SK-N-SH treated with all-trans-retinoic acid at 6 μM for 48 hours (cell line): ENCODE data around the gene SMIM5.
"Not testable (repeated sequence)": the region's sequence is repeated elsewhere in the genome, so short reads cannot be mapped to it uniquely, and the experiment has no call there.

Experiments used
- ATAC-seq: fragments of 200-7000 bp; cut with Tn5 transposase; 3 replicates; pipeline ENCODE4 v1.9.1; 2020; ENCODE audit warnings: mild to moderate bottlenecking, moderate library complexity
- ARNTL ChIP-seq: fragments of 450-650 bp; formaldehyde crosslinking; IDR thresholded peaks from 2 replicates; pipeline ENCODE4 v1.5.0; 2020; ENCODE audit warnings: low read depth, mild to moderate bottlenecking, moderate library complexity, borderline replicate concordance
- CSDC2 ChIP-seq: fragments of 250-450 bp; sonication (Bioruptor Pico); IDR thresholded peaks from 2 replicates; pipeline ENCODE4 v1.5.0; 2020; ENCODE audit warnings: mild to moderate bottlenecking, moderate library complexity
- CSRNP3 ChIP-seq: fragments of 250-450 bp; sonication (Bioruptor Pico); IDR thresholded peaks from 2 replicates; pipeline ENCODE4 v1.5.1; 2021; ENCODE audit warnings: mild to moderate bottlenecking, moderate library complexity
- ESRRG ChIP-seq: fragments of 250-450 bp; sonication (Bioruptor Pico); IDR thresholded peaks from 2 replicates; pipeline ENCODE4 v1.6.1; 2021; ENCODE audit warnings: mild to moderate bottlenecking
- ISL1 ChIP-seq: fragments of 250-450 bp; sonication (Bioruptor Pico); IDR thresholded peaks from 2 replicates; pipeline ENCODE4 v2.1.2; 2022; ENCODE audit warnings: mild to moderate bottlenecking, moderate library complexity
- OSR1 ChIP-seq: fragments of 250-450 bp; sonication (Bioruptor Pico); IDR thresholded peaks from 2 replicates; pipeline ENCODE4 v1.8.0; 2022; ENCODE audit warnings: moderate library complexity, mild to moderate bottlenecking, inconsistent platforms
- PATZ1 ChIP-seq: fragments of 250-450 bp; sonication (Bioruptor Pico); IDR thresholded peaks from 2 replicates; pipeline ENCODE4 v1.8.0; 2020; ENCODE audit warnings: mild to moderate bottlenecking, moderate library complexity, borderline replicate concordance
- PPARA ChIP-seq: fragments of 250-450 bp; sonication (Bioruptor Pico); IDR thresholded peaks from 2 replicates; pipeline ENCODE4 v1.5.0; 2020; ENCODE audit warnings: mild to moderate bottlenecking, borderline replicate concordance
- RARB ChIP-seq: fragments of 250-450 bp; sonication (Bioruptor Pico); IDR thresholded peaks from 2 replicates; pipeline ENCODE4 v1.8.0; 2021; ENCODE audit warnings: mild to moderate bottlenecking, moderate library complexity
- SNAI2 ChIP-seq: fragments of 250-450 bp; sonication (Bioruptor Pico); IDR thresholded peaks from 2 replicates; pipeline ENCODE4 v1.5.0; 2020; ENCODE audit warnings: mild to moderate bottlenecking, moderate library complexity
- TCF4 ChIP-seq: fragments of 250-450 bp; sonication (Bioruptor Pico); IDR thresholded peaks from 2 replicates; pipeline ENCODE4 v1.8.0; 2021; ENCODE audit warnings: mild to moderate bottlenecking, moderate library complexity, borderline replicate concordance
- TOX ChIP-seq: fragments of 250-450 bp; sonication (Bioruptor Pico); IDR thresholded peaks from 2 replicates; pipeline ENCODE4 v1.8.0; 2021; ENCODE audit warnings: mild to moderate bottlenecking, moderate library complexity, borderline replicate concordance
- ZC3H10 ChIP-seq: fragments of 250-450 bp; sonication (Bioruptor Pico); IDR thresholded peaks from 2 replicates; pipeline ENCODE4 v1.5.1; 2021; ENCODE audit warnings: mild to moderate bottlenecking, moderate library complexity
- ZFP3 ChIP-seq: fragments of 250-450 bp; sonication (Bioruptor Pico); IDR thresholded peaks from 2 replicates; pipeline ENCODE4 v1.5.0; 2020; ENCODE audit warnings: mild to moderate bottlenecking, moderate library complexity
- ZFP30 ChIP-seq: fragments of 450-650 bp; formaldehyde crosslinking; IDR thresholded peaks from 2 replicates; pipeline ENCODE4 v1.5.0; 2022; ENCODE audit warnings: mild to moderate bottlenecking, moderate library complexity
- ZNF565 ChIP-seq: fragments of 450-650 bp; formaldehyde crosslinking; conservative IDR thresholded peaks from 2 replicates; pipeline ENCODE4 v1.5.0; 2020; ENCODE audit warnings: low read depth, mild to moderate bottlenecking, moderate library complexity
- ZNF8 ChIP-seq: fragments of 450-650 bp; formaldehyde crosslinking; IDR thresholded peaks from 2 replicates; pipeline ENCODE4 v1.5.0; 2020; ENCODE audit warnings: mild to moderate bottlenecking, moderate library complexity
- TF ChIP-seq, protein P1 (sequence below): fragments of 250-450 bp; sonication (Bioruptor Pico); IDR thresholded peaks from 2 replicates; pipeline ENCODE4 v1.8.0; 2021; ENCODE audit warnings: low read depth, mild to moderate bottlenecking, moderate library complexity, borderline replicate concordance
- TF ChIP-seq, protein P2 (sequence below): fragments of 250-450 bp; sonication (Bioruptor Pico); IDR thresholded peaks from 2 replicates; pipeline ENCODE4 v1.5.1; 2020; ENCODE audit warnings: low read depth, mild to moderate bottlenecking, moderate library complexity
- TF ChIP-seq, protein P3 (sequence below): fragments of 250-450 bp; sonication (Bioruptor Pico); IDR thresholded peaks from 2 replicates; pipeline ENCODE4 v1.5.0; 2020; ENCODE audit warnings: mild to moderate bottlenecking, moderate library complexity

SMIM5 gene

GRCh38 chr17:75592348-75593020 is 40.8 kb upstream of the SMIM5 start:
- ATAC-seq = no peak
- TF ChIP-seq ZFP30 (no peak), OSR1 (CRISPR knock-in tag) (no peak), TCF4 (CRISPR knock-in tag) (no peak), PATZ1 (CRISPR knock-in tag) (no peak), TOX (no peak), SNAI2 (CRISPR knock-in tag) (no peak), PPARA (CRISPR knock-in tag) (no peak), CSDC2 (CRISPR knock-in tag) (no peak), ARNTL (CRISPR knock-in tag) (no peak), ESRRG (CRISPR knock-in tag) (no peak), ZNF8 (CRISPR knock-in tag) (no peak), ZC3H10 (CRISPR knock-in tag) (no peak)
- TF ChIP-seq, protein P1, sequence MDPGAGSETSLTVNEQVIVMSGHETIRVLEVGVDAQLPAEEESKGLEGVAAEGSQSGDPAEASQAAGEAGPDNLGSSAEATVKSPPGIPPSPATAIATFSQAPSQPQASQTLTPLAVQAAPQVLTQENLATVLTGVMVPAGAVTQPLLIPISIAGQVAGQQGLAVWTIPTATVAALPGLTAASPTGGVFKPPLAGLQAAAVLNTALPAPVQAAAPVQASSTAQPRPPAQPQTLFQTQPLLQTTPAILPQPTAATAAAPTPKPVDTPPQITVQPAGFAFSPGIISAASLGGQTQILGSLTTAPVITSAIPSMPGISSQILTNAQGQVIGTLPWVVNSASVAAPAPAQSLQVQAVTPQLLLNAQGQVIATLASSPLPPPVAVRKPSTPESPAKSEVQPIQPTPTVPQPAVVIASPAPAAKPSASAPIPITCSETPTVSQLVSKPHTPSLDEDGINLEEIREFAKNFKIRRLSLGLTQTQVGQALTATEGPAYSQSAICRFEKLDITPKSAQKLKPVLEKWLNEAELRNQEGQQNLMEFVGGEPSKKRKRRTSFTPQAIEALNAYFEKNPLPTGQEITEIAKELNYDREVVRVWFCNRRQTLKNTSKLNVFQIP (CRISPR knock-in tag) = no peak
- TF ChIP-seq, protein P2, sequence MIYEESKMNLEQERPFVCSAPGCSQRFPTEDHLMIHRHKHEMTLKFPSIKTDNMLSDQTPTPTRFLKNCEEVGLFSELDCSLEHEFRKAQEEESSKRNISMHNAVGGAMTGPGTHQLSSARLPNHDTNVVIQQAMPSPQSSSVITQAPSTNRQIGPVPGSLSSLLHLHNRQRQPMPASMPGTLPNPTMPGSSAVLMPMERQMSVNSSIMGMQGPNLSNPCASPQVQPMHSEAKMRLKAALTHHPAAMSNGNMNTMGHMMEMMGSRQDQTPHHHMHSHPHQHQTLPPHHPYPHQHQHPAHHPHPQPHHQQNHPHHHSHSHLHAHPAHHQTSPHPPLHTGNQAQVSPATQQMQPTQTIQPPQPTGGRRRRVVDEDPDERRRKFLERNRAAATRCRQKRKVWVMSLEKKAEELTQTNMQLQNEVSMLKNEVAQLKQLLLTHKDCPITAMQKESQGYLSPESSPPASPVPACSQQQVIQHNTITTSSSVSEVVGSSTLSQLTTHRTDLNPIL (CRISPR knock-in tag) = no peak

GRCh38 chr17:75593430-75593829 is 39.8 kb upstream of the SMIM5 start:
- not testable (repeated sequence) for ATAC-seq

- peak; percentile 28 for ATAC-seq
- TF ChIP-seq ZFP3 (CRISPR knock-in tag) (no peak), PPARA (CRISPR knock-in tag) (no peak)
Measured at GRCh38 chr17:75594499-75595283, 38.5 kb upstream of the SMIM5 start.

- peak; percentile 32; the same call in 2 of the 3 replicates for ATAC-seq
- TF ChIP-seq, protein P3, sequence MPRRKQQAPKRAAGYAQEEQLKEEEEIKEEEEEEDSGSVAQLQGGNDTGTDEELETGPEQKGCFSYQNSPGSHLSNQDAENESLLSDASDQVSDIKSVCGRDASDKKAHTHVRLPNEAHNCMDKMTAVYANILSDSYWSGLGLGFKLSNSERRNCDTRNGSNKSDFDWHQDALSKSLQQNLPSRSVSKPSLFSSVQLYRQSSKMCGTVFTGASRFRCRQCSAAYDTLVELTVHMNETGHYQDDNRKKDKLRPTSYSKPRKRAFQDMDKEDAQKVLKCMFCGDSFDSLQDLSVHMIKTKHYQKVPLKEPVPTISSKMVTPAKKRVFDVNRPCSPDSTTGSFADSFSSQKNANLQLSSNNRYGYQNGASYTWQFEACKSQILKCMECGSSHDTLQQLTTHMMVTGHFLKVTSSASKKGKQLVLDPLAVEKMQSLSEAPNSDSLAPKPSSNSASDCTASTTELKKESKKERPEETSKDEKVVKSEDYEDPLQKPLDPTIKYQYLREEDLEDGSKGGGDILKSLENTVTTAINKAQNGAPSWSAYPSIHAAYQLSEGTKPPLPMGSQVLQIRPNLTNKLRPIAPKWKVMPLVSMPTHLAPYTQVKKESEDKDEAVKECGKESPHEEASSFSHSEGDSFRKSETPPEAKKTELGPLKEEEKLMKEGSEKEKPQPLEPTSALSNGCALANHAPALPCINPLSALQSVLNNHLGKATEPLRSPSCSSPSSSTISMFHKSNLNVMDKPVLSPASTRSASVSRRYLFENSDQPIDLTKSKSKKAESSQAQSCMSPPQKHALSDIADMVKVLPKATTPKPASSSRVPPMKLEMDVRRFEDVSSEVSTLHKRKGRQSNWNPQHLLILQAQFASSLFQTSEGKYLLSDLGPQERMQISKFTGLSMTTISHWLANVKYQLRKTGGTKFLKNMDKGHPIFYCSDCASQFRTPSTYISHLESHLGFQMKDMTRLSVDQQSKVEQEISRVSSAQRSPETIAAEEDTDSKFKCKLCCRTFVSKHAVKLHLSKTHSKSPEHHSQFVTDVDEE (CRISPR knock-in tag) = no peak
- TF ChIP-seq, protein P2 (CRISPR knock-in tag) = no peak
- TF ChIP-seq ARNTL (CRISPR knock-in tag) (no peak), ZFP3 (CRISPR knock-in tag) (no peak), ISL1 (CRISPR knock-in tag) (no peak), RARB (CRISPR knock-in tag) (no peak), ZC3H10 (CRISPR knock-in tag) (no peak), PATZ1 (CRISPR knock-in tag) (no peak), CSRNP3 (CRISPR knock-in tag) (no peak), CSDC2 (CRISPR knock-in tag) (no peak), ZNF565 (no peak)
Measured at GRCh38 chr17:75595284-75595919, 37.8 kb upstream of the SMIM5 start.
